Fibroblast of the aortic adventitia (primary cell): Measurements from ENCODE around the gene SPNS1. TPM values are rescaled to one million over a fixed set of nuclear protein-coding genes. Genes with fewer than 3 reads are reported as not detected.

ENCODE experiments used
- DNase-seq: peaks from one replicate; pipeline ENCODE4 v3.0.0-alpha.2; 2010; ENCODE audit warnings: low read depth
- H3K4me3 ChIP-seq: 2 replicates; pipeline ENCODE4 v1.5.1; 2011; ENCODE audit warnings: low read depth, mild to moderate bottlenecking, control low read depth, low read length, moderate library complexity
- CTCF ChIP-seq: IDR thresholded peaks from 2 replicates; pipeline ENCODE4 v1.5.1; 2011; ENCODE audit warnings: mild to moderate bottlenecking, low read length, control low read depth, inconsistent platforms; ENCODE audit not compliant: insufficient read depth
- total RNA-seq: library from RNA; depleted of rRNA; stranded (reverse); fragments of >200 nt; gene quantifications from 2 replicates; pipeline ENCODE4 v1.2.3, GENCODE V29; 2012; ENCODE audit warnings: low replicate concordance

The SPNS1 gene
- total RNA-seq, 1 donor = 27.1 TPM

- TF ChIP-seq CTCF = no peak
- no peak for DNase-seq
- H3K4me3 ChIP-seq = no peak overlapping the region
Observed at GRCh38 chr16:29012913-29013553, 38.5 kb downstream of the SPNS1 start.

- TF ChIP-seq CTCF = no peak
- DNase-seq = no peak
- H3K4me3 ChIP-seq = no peak overlapping the region
Observed at GRCh38 chr16:29014561-29015069, 40.0 kb downstream of the SPNS1 start.

- DNase-seq = no peak
- no peak for TF ChIP-seq CTCF
- no peak overlapping the region for H3K4me3 ChIP-seq
Observed at GRCh38 chr16:29022196-29022595, 47.6 kb downstream of the SPNS1 start.

GRCh38 chr16:29023279-29024277 is 49.0 kb downstream of the SPNS1 start:
- no peak for TF ChIP-seq CTCF
- no peak overlapping the region for H3K4me3 ChIP-seq
- no peak for DNase-seq

- no peak for TF ChIP-seq CTCF
- no peak overlapping the region for H3K4me3 ChIP-seq
- DNase-seq = no peak
Observed at GRCh38 chr16:29024278-29024677, 49.7 kb downstream of the SPNS1 start.

GRCh38 chr16:29025218-29025617 is 50.6 kb downstream of the SPNS1 start:
- H3K4me3 ChIP-seq = no peak overlapping the region
- no peak for TF ChIP-seq CTCF
- no peak for DNase-seq
